NCI-H1694 (cell line): ENCODE measurements around the gene ZNF592.
"Not testable (repeated sequence)": the region's sequence is repeated elsewhere in the genome, so short reads cannot be mapped to it uniquely, and the experiment has no call there.

Experiments
- DNase-seq: peaks from one replicate; lab custom pipeline; 2025; lab: John Stamatoyannopoulos, UW

The ZNF592 gene

GRCh38 chr15:84748274-84749110, at the start of gene ZNF592:
ZNF592 (plus strand) TSS chr15:84748592; CDS start chr15:84782676, 34,084 bp downstream.
- no peak for DNase-seq

DNA sequence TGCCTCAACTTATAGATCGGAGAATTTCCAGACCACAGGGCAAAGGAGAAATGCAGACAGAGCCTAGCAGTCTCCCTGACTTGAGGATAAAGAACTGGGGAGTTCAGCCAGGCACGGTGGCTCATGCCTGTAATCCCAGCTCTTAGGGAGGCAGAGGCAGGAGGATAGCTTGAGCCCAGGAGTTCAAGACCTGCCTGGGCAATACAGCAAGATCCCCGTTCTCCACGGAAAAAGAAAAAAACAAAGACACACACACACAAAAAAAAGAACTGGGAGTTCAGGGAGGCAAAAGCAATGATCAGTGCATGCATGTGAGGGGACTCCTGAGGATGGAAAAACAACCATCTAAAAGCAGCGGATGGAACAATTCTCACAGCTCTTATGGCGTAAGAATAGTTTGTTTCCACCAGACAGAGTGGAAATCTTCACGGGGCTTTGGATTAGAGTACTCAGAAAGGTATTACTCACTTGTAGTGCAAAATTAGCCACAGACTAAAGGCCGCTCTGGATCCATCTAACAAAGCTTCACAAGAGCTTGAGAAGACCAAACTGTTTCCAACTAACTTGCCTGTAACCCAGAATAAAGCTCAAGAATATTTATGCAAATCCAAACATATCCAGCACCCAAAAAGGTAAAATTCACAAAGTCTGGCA, 48.7 kb upstream of the ZNF592 start:
- no peak for DNase-seq

GRCh38 chr15:84702961-84703482, 45.4 kb upstream of the ZNF592 start:
- no peak for DNase-seq

- DNase-seq: no peak
Observed at GRCh38 chr15:84703808-84704207, 44.6 kb upstream of the ZNF592 start.

DNA sequence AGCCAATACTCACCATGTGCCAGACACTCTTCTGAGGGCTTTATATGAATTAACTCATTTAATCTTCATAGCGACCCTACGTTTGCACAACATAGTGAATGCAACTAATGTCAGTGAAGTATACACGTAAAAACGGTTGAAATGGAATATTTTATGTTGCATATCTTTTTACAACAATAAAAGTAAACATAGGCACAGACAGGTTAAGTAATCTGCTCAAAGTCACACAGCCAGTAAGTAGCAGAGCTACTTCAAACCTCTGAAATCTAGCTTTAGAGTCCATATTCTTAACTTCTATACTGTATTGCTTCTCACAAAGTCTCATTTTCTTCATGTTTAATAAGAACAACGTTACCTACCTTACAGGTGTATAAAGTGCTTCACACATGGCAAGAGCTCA, 34.0 kb upstream of the ZNF592 start:
- no peak for DNase-seq

DNA sequence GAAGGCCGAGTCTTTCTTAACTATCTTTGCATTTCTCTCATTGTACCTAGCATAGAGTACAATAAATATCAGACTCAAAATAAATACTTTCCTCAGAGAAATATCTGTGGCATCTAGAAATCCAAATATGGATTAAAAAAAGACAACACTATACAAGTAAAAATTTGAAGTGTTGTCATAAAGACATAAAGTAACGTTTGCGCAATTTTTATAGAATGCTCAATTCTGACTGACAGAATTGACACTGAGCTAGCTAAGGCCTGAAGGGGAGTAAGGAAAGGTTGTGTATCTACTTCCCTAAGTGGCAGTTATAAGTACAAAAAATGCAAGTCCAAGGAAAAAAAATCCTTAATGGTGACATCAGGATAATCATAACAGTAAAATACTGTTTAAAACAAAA, 33.6 kb upstream of the ZNF592 start:
- no peak for DNase-seq

- no peak for DNase-seq
Observed at GRCh38 chr15:84715441-84716035, 32.9 kb upstream of the ZNF592 start.

DNA sequence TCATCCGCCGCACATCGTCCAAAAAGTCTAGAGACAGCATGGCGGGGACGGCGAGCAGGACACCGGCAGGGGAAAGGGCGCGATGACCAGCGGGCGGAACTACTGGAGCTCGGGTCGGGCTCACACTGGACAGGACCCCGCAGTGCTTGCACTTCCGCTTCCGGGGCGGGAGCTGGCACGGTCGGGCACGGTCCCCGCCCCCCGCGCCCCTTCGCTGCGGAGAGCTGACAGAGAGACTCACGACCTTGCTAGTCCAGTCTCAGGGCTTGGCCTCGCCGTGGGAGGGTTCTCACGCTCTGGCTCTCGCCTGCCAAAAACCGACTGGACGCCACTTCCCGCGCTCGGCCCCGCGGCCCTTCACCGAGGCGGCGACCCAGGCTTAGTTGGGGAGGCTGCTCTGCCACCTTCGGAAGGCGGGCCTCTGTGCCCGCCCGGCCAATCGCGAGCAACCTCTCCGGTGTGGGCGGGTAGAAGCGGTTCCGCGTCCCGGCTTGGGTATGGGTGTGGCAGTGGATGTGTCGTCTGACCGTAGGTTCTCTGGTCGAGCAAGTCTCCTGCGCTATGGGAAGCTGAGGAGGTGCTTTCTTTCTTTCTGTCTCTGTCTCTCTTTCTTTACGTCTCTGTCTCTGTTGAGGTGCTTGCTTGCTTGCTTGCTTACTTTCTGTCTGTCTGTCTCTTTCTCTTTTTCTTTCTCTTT, 32.2 kb upstream of the ZNF592 start, which contains the start of gene SEC11A:
TSS of gene SEC11A (minus strand) at position 104 of the 697 bp plus-strand sequence. CDS start at position 40, 64 bp downstream.
- DNase-seq: peak; percentile 53

DNA sequence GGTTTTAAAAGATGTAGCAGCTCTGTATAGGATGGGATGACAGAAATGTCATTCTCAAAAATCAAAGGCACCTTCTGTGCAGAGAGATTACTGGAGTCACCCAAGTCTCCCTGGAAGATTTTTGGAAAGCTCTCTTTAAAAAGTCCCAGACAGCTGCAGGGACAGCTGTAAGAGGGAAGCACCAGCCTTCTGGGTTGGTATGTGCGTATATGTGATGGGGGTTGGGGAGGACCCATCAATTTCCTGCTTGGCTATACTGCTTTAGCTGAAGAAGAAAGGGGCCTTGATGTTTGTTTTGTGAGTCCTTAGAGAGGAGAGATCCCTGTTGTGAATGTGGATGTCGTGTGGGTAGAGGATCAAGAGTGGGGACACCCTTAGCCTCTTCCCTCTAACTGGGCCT, 27.0 kb upstream of the ZNF592 start:
- DNase-seq: no peak

- DNase-seq: no peak
Observed at GRCh38 chr15:84722628-84723027, 25.8 kb upstream of the ZNF592 start.

DNA sequence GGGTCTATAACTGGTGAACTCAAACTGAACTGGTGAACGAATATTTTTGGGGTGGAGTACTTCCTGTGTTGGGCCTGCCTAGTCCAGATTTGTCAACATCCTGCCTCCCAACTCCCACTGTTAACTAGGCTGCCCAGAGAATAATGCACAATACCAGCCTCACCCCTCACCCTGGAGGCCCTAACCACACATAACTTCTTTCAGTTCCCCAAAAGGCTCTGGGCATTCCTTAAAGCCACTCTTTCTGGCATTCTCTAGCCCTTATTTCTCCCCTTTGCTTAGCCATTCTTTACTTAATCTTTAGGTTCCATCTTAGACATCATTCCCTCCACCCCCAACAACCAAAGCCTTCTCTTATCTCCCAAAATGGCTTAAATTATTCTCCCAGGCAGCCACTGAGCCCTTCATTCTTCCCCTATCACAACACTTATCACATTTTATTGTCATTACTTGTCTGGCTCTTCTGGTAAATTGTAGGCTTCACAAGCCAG, 23.3 kb upstream of the ZNF592 start:
- DNase-seq: no peak

DNA sequence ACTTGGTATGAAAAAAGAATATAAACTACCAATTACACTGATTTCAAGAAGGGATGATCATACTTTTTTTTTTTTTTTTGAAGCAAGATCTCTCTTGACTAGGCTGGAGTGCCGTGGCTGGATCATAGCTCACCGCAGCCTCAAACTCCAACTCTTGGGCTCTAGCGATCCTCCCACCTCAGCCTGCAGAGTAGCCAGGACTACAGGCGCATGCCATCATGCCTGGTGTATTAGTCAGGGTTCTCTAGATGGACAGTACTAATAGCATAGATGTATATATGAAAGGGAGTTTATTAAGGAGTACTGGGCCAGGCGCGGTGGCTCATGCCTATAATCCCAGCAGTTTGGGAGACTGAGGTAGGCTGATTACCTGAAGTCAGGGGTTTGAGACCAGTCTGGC, 21.0 kb upstream of the ZNF592 start:
- no peak for DNase-seq

DNA sequence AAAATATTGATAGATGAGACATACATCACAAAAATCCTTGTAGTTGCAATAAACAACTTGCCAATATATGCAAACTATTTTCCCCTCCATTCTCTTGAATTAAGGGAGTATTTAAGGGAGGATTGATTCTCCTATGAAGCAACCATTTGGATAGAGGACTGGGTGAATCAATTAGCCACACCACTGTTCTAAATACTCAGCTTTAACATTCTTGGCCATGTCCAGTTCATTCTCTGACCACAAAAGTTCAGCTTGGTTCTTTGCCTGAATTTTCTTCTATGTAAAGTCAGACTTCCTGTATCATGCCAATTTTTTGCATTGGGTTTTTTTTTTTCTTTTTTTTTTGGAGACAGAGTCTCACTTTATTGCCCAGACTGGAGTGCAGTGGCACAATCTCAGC, 16.6 kb upstream of the ZNF592 start:
- no peak for DNase-seq

- DNase-seq: no peak
Observed at GRCh38 chr15:84734794-84735479, 13.5 kb upstream of the ZNF592 start.

DNA sequence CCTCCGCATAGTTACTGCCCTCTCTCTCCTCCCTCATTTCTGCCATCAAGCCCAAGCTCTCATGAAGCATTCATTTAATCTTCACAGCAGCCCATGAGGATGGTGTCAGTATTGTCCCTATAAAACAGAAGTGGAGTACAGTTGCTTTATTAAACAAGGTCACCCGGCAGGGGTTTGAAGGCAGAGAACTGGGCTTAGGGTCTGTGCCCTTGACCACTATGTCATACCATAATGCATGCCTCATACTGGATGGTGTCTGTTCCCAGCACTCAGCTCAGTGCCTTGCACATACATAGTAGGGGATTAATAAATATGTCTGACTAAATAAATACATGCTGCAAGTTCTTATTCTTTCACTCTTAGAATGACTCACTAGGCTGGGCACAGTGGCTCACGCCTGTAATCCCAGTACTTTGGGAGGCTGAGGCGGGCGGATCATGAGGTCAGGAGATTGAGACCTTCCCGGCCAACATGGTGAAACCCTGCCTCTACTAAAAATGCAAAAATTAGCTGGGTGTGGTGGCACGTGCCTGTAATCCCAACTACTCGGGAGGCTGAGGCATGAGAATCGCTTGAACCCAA, 12.8 kb upstream of the ZNF592 start:
- not testable (repeated sequence) for DNase-seq

- no peak for DNase-seq
Observed at GRCh38 chr15:84736375-84736774, 12.0 kb upstream of the ZNF592 start.

- no peak for DNase-seq
Observed at GRCh38 chr15:84737005-84737404, 11.4 kb upstream of the ZNF592 start.

DNA sequence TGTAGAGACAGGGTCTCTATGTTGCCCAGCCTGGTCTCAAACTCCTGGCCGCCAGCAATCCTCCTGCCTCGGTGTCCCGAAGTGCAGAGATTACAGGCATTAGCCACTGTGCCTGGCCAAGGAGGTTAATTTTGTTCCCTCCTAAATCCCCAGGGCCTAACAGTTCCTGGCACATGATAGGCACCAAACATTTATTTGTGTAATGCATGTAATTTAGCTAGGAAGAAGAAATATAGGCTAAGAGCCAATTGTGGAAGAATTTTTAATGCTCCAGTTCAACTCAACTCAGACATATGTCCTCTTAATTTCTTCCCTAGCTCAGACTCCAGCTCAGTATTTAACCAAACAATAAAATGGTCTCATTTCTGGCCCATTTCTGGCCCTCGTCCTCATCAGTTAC, 7.7 kb upstream of the ZNF592 start:
- no peak for DNase-seq

GRCh38 chr15:84741121-84741520, 7.3 kb upstream of the ZNF592 start:
- no peak for DNase-seq

GRCh38 chr15:84747416-84748273, 747 bp upstream of the ZNF592 start:
- no peak for DNase-seq
